ENCODE results near the gene AXIN1.

DNA sequence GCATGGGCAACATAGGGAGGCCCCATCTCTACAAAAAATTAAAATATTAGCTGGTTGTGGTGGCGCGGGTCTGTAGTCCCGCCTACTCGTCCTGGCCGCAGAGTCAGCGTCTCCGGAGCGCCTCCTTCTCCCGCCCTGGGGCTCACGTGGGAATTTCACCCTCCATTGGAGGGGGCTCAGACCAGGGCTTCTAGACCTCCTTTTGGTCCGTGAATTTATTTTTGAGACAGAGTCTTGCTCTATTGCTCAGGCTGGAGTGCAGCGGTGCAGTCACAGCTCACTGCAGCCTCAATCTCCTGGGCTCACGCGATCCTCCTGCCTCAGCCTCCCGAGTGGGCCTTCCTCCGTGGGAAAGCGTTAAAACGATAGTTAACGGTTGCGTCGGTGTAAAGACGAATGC is 44.1 kb upstream of the AXIN1 start:
- TF ChIP-seq, protein P1, sequence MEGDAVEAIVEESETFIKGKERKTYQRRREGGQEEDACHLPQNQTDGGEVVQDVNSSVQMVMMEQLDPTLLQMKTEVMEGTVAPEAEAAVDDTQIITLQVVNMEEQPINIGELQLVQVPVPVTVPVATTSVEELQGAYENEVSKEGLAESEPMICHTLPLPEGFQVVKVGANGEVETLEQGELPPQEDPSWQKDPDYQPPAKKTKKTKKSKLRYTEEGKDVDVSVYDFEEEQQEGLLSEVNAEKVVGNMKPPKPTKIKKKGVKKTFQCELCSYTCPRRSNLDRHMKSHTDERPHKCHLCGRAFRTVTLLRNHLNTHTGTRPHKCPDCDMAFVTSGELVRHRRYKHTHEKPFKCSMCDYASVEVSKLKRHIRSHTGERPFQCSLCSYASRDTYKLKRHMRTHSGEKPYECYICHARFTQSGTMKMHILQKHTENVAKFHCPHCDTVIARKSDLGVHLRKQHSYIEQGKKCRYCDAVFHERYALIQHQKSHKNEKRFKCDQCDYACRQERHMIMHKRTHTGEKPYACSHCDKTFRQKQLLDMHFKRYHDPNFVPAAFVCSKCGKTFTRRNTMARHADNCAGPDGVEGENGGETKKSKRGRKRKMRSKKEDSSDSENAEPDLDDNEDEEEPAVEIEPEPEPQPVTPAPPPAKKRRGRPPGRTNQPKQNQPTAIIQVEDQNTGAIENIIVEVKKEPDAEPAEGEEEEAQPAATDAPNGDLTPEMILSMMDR (IDR thresholded peaks at IDR 0.05) = no peak
- TF ChIP-seq POLR2A (IDR thresholded peaks at IDR 0.05) = no peak

Data from thyroid gland (tissue), 4 donors.